GM12878 (cell line): Measurements from ENCODE around the gene ING5. TPM values are rescaled to one million over a fixed set of nuclear protein-coding genes. Genes with fewer than 3 reads are reported as not detected.

Experiments
- BHLHE40 ChIP-seq, 2 experiments: fragments of 450-650 bp in 1 of 2; IDR thresholded peaks; 2 replicates each; pipeline ENCODE4 v1.6.1; 2011 to 2017; ENCODE audit warnings: low read depth in 2 of 2, borderline replicate concordance in 1 of 2, improper control_type of control experiment in 1 of 2, low read length in 1 of 2, mild to moderate bottlenecking in 1 of 2
- CBX5 ChIP-seq: sonication (generic); IDR thresholded peaks from 2 replicates; pipeline ENCODE4 v1.6.1; 2016; ENCODE audit warnings: low read depth, moderate library complexity, mild to moderate bottlenecking, inconsistent platforms
- CREB1 ChIP-seq: IDR thresholded peaks from 2 replicates; pipeline ENCODE4 v1.6.1; 2012; ENCODE audit warnings: low read depth, mild to moderate bottlenecking, inconsistent platforms
- IKZF2 ChIP-seq, 2 experiments: fragments of 450-650 bp; IDR thresholded peaks; 2 replicates each; pipeline ENCODE4 v1.6.1; 2017; ENCODE audit warnings: mild to moderate bottlenecking in 2 of 2, moderate library complexity in 2 of 2
- LARP7 ChIP-seq: fragments of 450-650 bp; IDR thresholded peaks from 2 replicates; pipeline ENCODE4 v1.6.1; 2017; ENCODE audit warnings: mild to moderate bottlenecking
- MEF2A ChIP-seq: IDR thresholded peaks from 2 replicates; pipeline ENCODE4 v1.6.1; 2011; ENCODE audit warnings: low read depth, mild to moderate bottlenecking, low read length, moderate library complexity; ENCODE audit not compliant: insufficient read depth
- MEF2B ChIP-seq: fragments of 450-650 bp; IDR thresholded peaks from 2 replicates; pipeline ENCODE4 v1.6.1; 2018; ENCODE audit warnings: mild to moderate bottlenecking, moderate library complexity; ENCODE audit not compliant: partially characterized antibody, poor library complexity, severe bottlenecking
- MXI1 ChIP-seq: fragments of 150-350 bp; IDR thresholded peaks from 2 replicates; pipeline ENCODE4 v1.6.1; 2011; ENCODE audit warnings: low read depth, mild to moderate bottlenecking, inconsistent platforms, low read length, improper control_type of control experiment
- NFIC ChIP-seq: IDR thresholded peaks from 2 replicates; pipeline ENCODE4 v1.6.1; 2012; ENCODE audit warnings: low read depth, mild to moderate bottlenecking, inconsistent platforms, low read length, moderate library complexity
- NR2C2 ChIP-seq: IDR thresholded peaks from 2 replicates; pipeline ENCODE4 v1.6.1; 2011; ENCODE audit warnings: borderline replicate concordance, low read depth; ENCODE audit not compliant: control insufficient read depth, insufficient read length
- PAX5 ChIP-seq: IDR thresholded peaks from 2 replicates; pipeline ENCODE4 v1.6.1; 2011; ENCODE audit warnings: low read depth, low read length, borderline replicate concordance
- POU2F2 ChIP-seq: IDR thresholded peaks from 3 replicates; pipeline ENCODE4 v1.6.1; 2011; ENCODE audit warnings: low read depth, mild to moderate bottlenecking, low read length, borderline replicate concordance
- RAD21 ChIP-seq: IDR thresholded peaks from 2 replicates; pipeline ENCODE4 v1.6.1; 2011; ENCODE audit warnings: mild to moderate bottlenecking, low read depth, low read length, moderate library complexity; ENCODE audit not compliant: insufficient read depth
- RELA ChIP-seq: fragments of 450-650 bp; IDR thresholded peaks from 2 replicates; pipeline ENCODE4 v1.8.0; 2014; ENCODE audit warnings: borderline replicate concordance; ENCODE audit not compliant: partially characterized antibody
- RFX5 ChIP-seq: IDR thresholded peaks from 2 replicates; pipeline ENCODE4 v1.6.1; 2011; ENCODE audit warnings: low read depth, low read length, improper control_type of control experiment
- SIN3A ChIP-seq: IDR thresholded peaks from 2 replicates; pipeline ENCODE4 v1.6.1; 2012; ENCODE audit warnings: low read depth, low read length, improper control_type of control experiment
- TCF12 ChIP-seq: IDR thresholded peaks from 2 replicates; pipeline ENCODE4 v1.6.1; 2011; ENCODE audit warnings: low read depth, mild to moderate bottlenecking, low read length
- YBX1 ChIP-seq: fragments of 450-650 bp; IDR thresholded peaks from 2 replicates; pipeline ENCODE4 v1.6.1; 2016; ENCODE audit warnings: antibody characterized with exemption
- YY1 ChIP-seq: IDR thresholded peaks from 2 replicates; pipeline ENCODE4 v1.6.1; 2011; ENCODE audit warnings: low read depth, mild to moderate bottlenecking, low read length
- ZNF207 ChIP-seq: fragments of 450-650 bp; IDR thresholded peaks from 2 replicates; pipeline ENCODE4 v1.6.1; 2014; ENCODE audit warnings: antibody characterized with exemption, mild to moderate bottlenecking, borderline replicate concordance
- ZNF384 ChIP-seq: IDR thresholded peaks from 2 replicates; pipeline ENCODE4 v1.6.1; 2012; ENCODE audit warnings: low read depth, mild to moderate bottlenecking, low read length, improper control_type of control experiment, borderline replicate concordance
- polyA plus RNA-seq, 11 experiments: library from polyadenylated mRNA; depleted of rRNA in 4 of 11; unstranded in 6 of 11; stranded (reverse) in 5 of 11; fragments of >200 nt; fragmentation: Nextera tagmentation in 4 of 11; fragmentation: Illumina TruSeq in 1 of 11; extraction: Ambion mirVana in 4 of 11; extraction: Trizol in 1 of 11; gene quantifications; 1 replicate in 1 of 11; 2 replicates in 10 of 11; pipeline versions ENCODE4 v1.2.1 to v1.2.3, GENCODE V29; 2011 to 2016; ENCODE audit warnings: inconsistent platforms in 2 of 11, missing spikeins in 2 of 11, low read depth in 1 of 11
- total RNA-seq, 4 experiments: library from RNA; depleted of rRNA in 3 of 4; stranded (reverse); fragments of >200 nt in 3 of 4; fragmentation: Illumina TruSeq in 1 of 4; extraction: Trizol in 1 of 4; gene quantifications; 2 replicates each; pipeline versions ENCODE4 v1.2.1 to v1.2.3, GENCODE V29; 2013 to 2021
- TF ChIP-seq, protein P1 (sequence below): IDR thresholded peaks from 2 replicates; pipeline ENCODE4 v1.6.1; 2012; ENCODE audit warnings: low read depth, low read length, improper control_type of control experiment
- TF ChIP-seq, protein P2 (sequence below): fragments of 450-650 bp; formaldehyde crosslinking; IDR thresholded peaks from 2 replicates; pipeline ENCODE4 v1.4.0; 2020; ENCODE audit warnings: mild to moderate bottlenecking, moderate library complexity
- TF ChIP-seq, protein P3 (sequence below): IDR thresholded peaks from 2 replicates; pipeline ENCODE4 v1.6.1; 2012; ENCODE audit warnings: low read length, inconsistent platforms

The ING5 gene
- total and polyA plus RNA-seq, 10 of the 15 experiments (the other 5 are each of a cell fraction or from before 2014, with no cell fraction given): 10.0 to 46.1 (median 27.2) TPM

DNA sequence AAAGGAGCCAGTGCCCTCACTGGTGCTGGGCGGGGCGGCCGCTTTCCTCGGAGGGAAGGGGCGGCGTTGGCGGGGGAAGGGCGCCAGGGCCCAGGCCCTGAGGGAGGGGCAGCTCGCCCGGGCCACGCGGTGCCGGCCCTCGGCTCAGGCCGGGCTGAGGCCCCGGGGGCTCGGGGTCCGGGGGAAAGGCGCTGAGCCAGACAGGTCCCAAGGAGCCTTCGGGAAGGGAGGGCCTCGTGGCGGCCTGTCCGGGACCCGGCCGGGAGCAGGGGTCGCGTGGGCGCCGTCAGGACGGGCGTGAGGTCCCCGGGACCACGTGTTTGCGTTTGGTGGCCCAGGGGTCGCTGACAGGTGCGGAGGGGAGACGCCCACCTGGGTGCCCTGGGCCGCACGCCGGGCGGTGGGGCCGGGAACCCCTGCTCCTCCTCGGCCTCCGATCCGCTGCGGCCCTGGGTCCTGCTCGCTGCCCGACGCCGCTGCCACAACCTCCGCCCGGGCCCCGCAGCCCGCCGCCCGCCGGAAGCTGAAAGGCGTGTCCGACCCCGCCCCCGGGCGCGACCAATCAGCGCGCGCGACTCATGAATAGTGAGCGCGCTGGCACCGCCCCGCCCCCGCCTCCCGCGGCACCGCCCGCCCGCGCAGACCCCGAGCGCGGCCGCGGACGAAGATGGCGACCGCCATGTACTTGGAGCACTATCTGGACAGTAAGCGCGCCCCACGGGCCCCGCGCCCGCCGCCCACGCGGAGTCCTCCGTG, at the start of gene ING5 (continued):
- TF ChIP-seq RFX5: no peak
- TF ChIP-seq CREB1: peak; percentile 17; the same call in 1 of the 2 replicates
- no peak for TF ChIP-seq CBX5
- no peak for TF ChIP-seq IKZF2 (IDR thresholded peaks at IDR 0.05)
- TF ChIP-seq MEF2A: no peak
- peak; percentile 16; the same call in 1 of the 2 replicates for TF ChIP-seq RAD21
- TF ChIP-seq MEF2B: peak; percentile 27
- no peak for TF ChIP-seq PAX5
- no peak for TF ChIP-seq NFIC
- TF ChIP-seq, protein P1, sequence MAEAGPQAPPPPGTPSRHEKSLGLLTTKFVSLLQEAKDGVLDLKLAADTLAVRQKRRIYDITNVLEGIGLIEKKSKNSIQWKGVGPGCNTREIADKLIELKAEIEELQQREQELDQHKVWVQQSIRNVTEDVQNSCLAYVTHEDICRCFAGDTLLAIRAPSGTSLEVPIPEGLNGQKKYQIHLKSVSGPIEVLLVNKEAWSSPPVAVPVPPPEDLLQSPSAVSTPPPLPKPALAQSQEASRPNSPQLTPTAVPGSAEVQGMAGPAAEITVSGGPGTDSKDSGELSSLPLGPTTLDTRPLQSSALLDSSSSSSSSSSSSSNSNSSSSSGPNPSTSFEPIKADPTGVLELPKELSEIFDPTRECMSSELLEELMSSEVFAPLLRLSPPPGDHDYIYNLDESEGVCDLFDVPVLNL: no peak
- TF ChIP-seq TCF12: no peak
- TF ChIP-seq LARP7: peak; percentile 98
- TF ChIP-seq YY1: peak; percentile 95
- TF ChIP-seq BHLHE40 (IDR thresholded peaks at IDR 0.05; ENCODE audit: borderline replicate concordance in 1 of 2, low read depth in 2 of 2, low read length in 1 of 2): no peak
- TF ChIP-seq, protein P2, sequence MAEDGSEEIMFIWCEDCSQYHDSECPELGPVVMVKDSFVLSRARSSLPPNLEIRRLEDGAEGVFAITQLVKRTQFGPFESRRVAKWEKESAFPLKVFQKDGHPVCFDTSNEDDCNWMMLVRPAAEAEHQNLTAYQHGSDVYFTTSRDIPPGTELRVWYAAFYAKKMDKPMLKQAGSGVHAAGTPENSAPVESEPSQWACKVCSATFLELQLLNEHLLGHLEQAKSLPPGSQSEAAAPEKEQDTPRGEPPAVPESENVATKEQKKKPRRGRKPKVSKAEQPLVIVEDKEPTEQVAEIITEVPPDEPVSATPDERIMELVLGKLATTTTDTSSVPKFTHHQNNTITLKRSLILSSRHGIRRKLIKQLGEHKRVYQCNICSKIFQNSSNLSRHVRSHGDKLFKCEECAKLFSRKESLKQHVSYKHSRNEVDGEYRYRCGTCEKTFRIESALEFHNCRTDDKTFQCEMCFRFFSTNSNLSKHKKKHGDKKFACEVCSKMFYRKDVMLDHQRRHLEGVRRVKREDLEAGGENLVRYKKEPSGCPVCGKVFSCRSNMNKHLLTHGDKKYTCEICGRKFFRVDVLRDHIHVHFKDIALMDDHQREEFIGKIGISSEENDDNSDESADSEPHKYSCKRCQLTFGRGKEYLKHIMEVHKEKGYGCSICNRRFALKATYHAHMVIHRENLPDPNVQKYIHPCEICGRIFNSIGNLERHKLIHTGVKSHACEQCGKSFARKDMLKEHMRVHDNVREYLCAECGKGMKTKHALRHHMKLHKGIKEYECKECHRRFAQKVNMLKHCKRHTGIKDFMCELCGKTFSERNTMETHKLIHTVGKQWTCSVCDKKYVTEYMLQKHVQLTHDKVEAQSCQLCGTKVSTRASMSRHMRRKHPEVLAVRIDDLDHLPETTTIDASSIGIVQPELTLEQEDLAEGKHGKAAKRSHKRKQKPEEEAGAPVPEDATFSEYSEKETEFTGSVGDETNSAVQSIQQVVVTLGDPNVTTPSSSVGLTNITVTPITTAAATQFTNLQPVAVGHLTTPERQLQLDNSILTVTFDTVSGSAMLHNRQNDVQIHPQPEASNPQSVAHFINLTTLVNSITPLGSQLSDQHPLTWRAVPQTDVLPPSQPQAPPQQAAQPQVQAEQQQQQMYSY (CRISPR knock-in tag): no peak
- peak; percentile 90 for TF ChIP-seq MXI1
- TF ChIP-seq ZNF384: no peak
- TF ChIP-seq, protein P3, sequence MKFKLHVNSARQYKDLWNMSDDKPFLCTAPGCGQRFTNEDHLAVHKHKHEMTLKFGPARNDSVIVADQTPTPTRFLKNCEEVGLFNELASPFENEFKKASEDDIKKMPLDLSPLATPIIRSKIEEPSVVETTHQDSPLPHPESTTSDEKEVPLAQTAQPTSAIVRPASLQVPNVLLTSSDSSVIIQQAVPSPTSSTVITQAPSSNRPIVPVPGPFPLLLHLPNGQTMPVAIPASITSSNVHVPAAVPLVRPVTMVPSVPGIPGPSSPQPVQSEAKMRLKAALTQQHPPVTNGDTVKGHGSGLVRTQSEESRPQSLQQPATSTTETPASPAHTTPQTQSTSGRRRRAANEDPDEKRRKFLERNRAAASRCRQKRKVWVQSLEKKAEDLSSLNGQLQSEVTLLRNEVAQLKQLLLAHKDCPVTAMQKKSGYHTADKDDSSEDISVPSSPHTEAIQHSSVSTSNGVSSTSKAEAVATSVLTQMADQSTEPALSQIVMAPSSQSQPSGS: no peak
- TF ChIP-seq RELA: peak; percentile 17
- TF ChIP-seq SIN3A: peak; percentile 75; the same call in 1 of the 2 replicates
- no peak for TF ChIP-seq NR2C2
- no peak for TF ChIP-seq YBX1
- TF ChIP-seq ZNF207: peak; percentile 52; the same call in 1 of the 2 replicates
- peak; percentile 75; the same call in 2 of the 3 replicates for TF ChIP-seq POU2F2
